Epithelial cell of esophagus (primary cell): ENCODE measurements around the gene FBXL15.

Source experiments
- DNase-seq: peaks from one replicate; pipeline ENCODE4 v3.0.0; 2010; ENCODE audit warnings: low read depth
- H3K4me3 ChIP-seq: 2 replicates; pipeline ENCODE4 v1.5.1; 2011; ENCODE audit warnings: mild to moderate bottlenecking, low read length, control low read depth
- TF ChIP-seq, protein P1 (sequence below): IDR thresholded peaks from 2 replicates; pipeline ENCODE4 v1.5.1; 2011; ENCODE audit warnings: low read depth, mild to moderate bottlenecking, low read length, control low read depth, inconsistent platforms; ENCODE audit not compliant: insufficient read depth; ENCODE audit errors: missing control alignments

Gene FBXL15

DNA sequence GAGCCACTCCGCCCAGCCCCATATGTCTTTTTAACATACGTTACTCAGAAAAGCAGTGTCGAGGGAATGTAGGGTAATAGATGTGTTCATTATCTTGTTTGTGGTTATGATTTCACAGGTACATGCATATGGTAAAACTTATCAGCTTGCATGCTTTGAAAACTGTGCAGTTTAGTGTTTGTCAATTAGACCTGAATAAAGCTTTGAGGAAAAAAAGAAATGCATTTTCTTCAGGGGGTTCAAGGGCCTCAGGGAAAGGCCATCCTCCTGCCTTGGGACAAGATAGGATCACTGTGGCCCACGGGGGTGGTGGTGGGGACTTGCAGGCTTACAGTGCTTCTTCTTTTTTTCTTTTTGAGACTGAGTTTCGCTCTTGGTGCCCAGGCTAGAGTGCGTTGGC, 46.7 kb downstream of the FBXL15 start:
- TF ChIP-seq, protein P1, sequence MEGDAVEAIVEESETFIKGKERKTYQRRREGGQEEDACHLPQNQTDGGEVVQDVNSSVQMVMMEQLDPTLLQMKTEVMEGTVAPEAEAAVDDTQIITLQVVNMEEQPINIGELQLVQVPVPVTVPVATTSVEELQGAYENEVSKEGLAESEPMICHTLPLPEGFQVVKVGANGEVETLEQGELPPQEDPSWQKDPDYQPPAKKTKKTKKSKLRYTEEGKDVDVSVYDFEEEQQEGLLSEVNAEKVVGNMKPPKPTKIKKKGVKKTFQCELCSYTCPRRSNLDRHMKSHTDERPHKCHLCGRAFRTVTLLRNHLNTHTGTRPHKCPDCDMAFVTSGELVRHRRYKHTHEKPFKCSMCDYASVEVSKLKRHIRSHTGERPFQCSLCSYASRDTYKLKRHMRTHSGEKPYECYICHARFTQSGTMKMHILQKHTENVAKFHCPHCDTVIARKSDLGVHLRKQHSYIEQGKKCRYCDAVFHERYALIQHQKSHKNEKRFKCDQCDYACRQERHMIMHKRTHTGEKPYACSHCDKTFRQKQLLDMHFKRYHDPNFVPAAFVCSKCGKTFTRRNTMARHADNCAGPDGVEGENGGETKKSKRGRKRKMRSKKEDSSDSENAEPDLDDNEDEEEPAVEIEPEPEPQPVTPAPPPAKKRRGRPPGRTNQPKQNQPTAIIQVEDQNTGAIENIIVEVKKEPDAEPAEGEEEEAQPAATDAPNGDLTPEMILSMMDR: no peak
- DNase-seq: no peak

DNA sequence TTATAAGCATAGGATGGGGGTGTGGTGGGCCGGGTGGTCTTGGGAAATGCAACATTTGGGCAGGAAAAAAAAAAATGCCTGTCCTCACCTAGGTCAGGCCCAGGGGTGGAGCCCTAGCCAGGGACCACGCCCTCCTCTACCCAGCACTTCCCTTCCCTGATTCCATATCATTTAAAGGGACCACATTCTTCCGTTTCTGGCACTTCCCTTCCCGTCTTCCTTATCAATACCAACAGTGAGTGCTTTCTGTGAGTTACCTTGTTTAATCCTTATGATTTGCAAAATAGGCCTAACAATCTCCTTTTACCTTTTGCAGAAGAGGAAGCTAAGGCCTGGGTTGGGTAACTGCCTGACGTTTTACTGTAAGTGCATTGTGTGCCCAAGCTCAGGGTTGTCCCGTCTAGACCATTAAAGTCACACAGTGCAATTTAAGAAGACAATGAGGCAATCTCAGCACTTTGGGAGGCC, 47.4 kb downstream of the FBXL15 start:
- no peak overlapping the region for H3K4me3 ChIP-seq
- TF ChIP-seq, protein P1: no peak
- DNase-seq: no peak

More for the DNA sequence above, 46.7 kb downstream of the FBXL15 start:
- H3K4me3 ChIP-seq: no peak overlapping the region

DNA sequence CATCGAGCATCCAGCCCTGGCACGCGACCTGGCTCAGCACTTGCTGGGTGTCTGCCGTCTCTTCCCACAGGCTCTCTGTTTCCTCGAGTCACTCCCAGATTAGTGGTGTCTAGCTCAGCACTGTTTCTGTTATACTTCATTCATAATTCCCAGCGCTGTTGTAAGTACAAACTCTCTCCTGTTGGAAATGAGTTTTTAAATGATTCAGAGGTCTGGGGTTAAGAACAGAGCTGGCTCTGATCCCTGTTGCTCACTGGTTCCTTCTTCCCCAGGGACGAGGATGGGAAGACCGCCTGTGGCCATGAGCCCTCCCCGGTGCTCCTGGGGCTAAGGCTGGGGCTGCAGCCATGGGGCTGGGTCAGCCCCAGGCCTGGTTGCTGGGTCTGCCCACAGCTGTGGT, 48.0 kb downstream of the FBXL15 start:
- H3K4me3 ChIP-seq: no peak overlapping the region
- TF ChIP-seq, protein P1: no peak
- no peak for DNase-seq

DNA sequence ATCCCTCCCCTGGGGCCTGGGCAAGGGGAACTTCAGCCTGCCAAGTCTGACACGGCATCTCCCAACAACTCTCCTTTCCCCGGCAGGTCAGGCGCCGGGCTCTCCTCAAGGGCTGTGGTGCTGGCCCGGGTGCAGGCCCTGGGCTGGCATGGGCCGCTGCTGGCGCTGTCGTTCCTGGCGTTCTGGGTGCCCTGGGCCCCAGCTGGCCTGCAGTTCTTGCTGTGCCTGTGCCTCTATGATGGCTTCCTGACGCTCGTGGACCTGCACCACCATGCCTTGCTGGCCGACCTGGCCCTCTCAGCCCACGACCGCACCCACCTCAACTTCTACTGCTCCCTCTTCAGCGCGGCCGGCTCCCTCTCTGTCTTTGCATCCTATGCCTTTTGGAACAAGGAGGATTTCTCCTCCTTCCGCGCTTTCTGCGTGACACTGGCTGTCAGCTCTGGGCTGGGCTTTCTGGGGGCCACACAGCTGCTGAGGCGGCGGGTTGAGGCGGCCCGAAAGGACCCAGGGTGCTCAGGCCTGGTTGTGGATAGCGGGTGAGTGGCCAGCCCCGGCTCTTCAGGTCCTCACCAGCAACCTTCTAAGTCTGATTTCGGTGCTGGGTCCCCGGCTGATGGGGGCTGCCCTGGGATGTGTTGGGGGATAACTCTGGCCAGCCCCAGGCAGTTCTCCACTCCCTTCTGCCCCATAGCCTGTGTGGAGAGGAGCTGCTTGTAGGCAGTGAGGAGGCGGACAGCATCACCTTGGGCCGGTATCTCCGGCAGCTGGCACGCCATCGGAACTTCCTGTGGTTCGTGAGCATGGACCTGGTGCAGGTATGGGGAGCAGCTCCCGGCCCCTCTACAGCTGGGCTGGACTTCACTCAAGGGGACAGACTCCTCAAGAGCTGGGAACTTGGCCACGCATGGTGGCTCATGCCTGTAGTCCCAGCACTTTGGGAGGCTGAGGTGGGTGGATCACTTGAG, 50.2 kb downstream of the FBXL15 start:
- no peak overlapping the region for H3K4me3 ChIP-seq
- DNase-seq: no peak
- TF ChIP-seq, protein P1: no peak
